Thoracic aorta (tissue), 2 donors: Measurements from ENCODE around the gene RASD1. TPM values are rescaled to one million over a fixed set of nuclear protein-coding genes. Genes with fewer than 3 reads are reported as not detected.

ENCODE experiments used
- total RNA-seq, 2 donors: library from RNA; depleted of rRNA; stranded (reverse); fragments of >200 nt; gene quantifications; one replicate each; pipeline versions ENCODE4 v1.1.0 to v1.2.3, GENCODE V29; 2016

RASD1 gene
- total RNA-seq, 2 donors from 2014 or later, result 23.0 to 28.9 TPM

Other genes with a start within 250 kb of the RASD1 start
- 10 to 100 TPM; 45.4 to 49.8 TPM for gene COPS3, start 215.1 kb downstream of the RASD1 start, total RNA-seq
- gene NT5M, start 193.0 kb downstream of the RASD1 start, total RNA-seq, result under 1 TPM in 1 of 2 donors, not detected in 1; 0.92 TPM
- 10 to 100 TPM in 1 of 2 donors, 1 to 10 TPM in 1; 6.6 to 15.2 TPM for gene MED9, start 19.4 kb downstream of the RASD1 start, total RNA-seq
- gene PEMT, start 95.3 kb upstream of the RASD1 start, total RNA-seq, result 10 to 100 TPM; 15.7 to 22.1 TPM
- 10 to 100 TPM; 21.0 to 31.5 TPM for gene RAI1, start 185.1 kb upstream of the RASD1 start, total RNA-seq